ENCODE measurements around the gene NUTF2.

DNA sequence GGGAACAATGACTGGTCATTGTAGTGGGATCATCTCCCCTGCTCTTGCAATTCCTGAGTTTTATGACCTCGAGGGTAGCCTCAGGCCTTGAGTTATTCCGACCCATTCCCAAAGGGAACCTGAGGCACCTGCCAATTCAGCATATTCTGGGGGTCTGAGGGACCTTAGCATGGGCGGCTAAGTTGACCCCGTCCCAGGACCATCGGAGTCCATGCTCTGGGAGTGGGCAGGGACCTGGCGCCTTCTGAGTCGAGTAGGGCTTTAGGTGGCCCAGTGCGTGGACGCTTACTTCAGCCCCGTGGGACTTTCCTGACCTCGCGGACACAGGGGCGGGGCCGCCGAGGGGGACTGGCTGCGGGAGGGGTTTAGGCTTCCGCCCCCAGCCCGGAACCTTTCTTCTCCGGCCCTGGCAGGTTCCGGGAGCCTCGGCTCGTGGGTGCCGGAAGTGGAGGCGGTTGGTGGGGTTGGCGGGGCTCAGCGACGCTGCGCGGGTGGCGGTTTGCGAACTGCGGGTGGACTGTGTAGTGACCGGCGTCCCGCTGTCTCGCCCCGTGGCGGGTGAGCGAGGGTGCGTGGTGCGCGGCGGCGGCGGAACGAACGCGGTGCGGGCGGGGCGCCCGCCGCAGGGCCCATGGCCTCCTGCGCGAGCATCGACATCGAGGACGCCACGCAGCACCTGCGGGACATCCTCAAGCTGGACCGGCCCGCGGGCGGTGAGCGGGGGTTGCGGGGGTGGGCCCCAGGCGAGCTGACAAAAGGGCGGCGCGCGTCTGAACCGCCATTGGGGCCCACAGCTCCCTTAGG lies 26.1 kb downstream of the NUTF2 start, which contains the start of gene EDC4:
- TF ChIP-seq, protein P1, sequence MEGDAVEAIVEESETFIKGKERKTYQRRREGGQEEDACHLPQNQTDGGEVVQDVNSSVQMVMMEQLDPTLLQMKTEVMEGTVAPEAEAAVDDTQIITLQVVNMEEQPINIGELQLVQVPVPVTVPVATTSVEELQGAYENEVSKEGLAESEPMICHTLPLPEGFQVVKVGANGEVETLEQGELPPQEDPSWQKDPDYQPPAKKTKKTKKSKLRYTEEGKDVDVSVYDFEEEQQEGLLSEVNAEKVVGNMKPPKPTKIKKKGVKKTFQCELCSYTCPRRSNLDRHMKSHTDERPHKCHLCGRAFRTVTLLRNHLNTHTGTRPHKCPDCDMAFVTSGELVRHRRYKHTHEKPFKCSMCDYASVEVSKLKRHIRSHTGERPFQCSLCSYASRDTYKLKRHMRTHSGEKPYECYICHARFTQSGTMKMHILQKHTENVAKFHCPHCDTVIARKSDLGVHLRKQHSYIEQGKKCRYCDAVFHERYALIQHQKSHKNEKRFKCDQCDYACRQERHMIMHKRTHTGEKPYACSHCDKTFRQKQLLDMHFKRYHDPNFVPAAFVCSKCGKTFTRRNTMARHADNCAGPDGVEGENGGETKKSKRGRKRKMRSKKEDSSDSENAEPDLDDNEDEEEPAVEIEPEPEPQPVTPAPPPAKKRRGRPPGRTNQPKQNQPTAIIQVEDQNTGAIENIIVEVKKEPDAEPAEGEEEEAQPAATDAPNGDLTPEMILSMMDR (IDR thresholded peaks at IDR 0.05), result peak in 1 of 3 experiments; percentile 29
- TF ChIP-seq POLR2AphosphoS5 (IDR thresholded peaks at IDR 0.05; ENCODE audit: insufficient read depth in 1 of 2, low read depth in 1 of 2), result peak; percentile 64 to 66

Data from vagina (tissue), 2 donors.